NB4 (cell line): ENCODE measurements around the gene CACNA2D3.

ENCODE experiments used
- DNase-seq: peaks from one replicate; pipeline ENCODE4 v3.0.0; 2010; ENCODE audit warnings: low read depth
- H3K4me3 ChIP-seq: one replicate; pipeline ENCODE4 v1.5.1; 2011; ENCODE audit warnings: mild to moderate bottlenecking, low read depth, low read length, moderate library complexity
- CTCF ChIP-seq: IDR thresholded peaks from one replicate; pipeline ENCODE4 v1.5.1; 2012; ENCODE audit warnings: low read depth, low read length
- MAX ChIP-seq: IDR thresholded peaks from 2 replicates; pipeline ENCODE4 v1.6.1; 2011; ENCODE audit warnings: low read depth, low read length
- MYC ChIP-seq: IDR thresholded peaks from 2 replicates; pipeline ENCODE4 v1.6.1; 2011; ENCODE audit warnings: low read depth, low read length
- POLR2A ChIP-seq: IDR thresholded peaks from 2 replicates; pipeline ENCODE4 v1.6.1; 2011; ENCODE audit warnings: mild to moderate bottlenecking; ENCODE audit not compliant: insufficient read length; ENCODE audit errors: extremely low read depth

CACNA2D3 gene

GRCh38 chr3:54771050-54771449 lies 648.7 kb downstream of the CACNA2D3 start:
- TF ChIP-seq MYC (no peak), POLR2A (no peak), MAX (no peak), CTCF (no peak)
- H3K4me3 ChIP-seq: no peak overlapping the region
- no peak for DNase-seq

- H3K4me3 ChIP-seq: no peak overlapping the region
- no peak for DNase-seq
- TF ChIP-seq CTCF (no peak), MYC (no peak), POLR2A (no peak), MAX (no peak)
Measured at GRCh38 chr3:54772051-54772450, 649.7 kb downstream of the CACNA2D3 start.

- DNase-seq: no peak
Measured at GRCh38 chr3:54772746-54773145, 650.4 kb downstream of the CACNA2D3 start.

GRCh38 chr3:54773271-54773670 lies 650.9 kb downstream of the CACNA2D3 start:
- no peak for DNase-seq
- no peak for TF ChIP-seq POLR2A
- TF ChIP-seq CTCF: no peak
- no peak for TF ChIP-seq MYC
- no peak for TF ChIP-seq MAX
- no peak overlapping the region for H3K4me3 ChIP-seq

More at GRCh38 chr3:54772746-54773145, 650.4 kb downstream of the CACNA2D3 start:
- no peak for TF ChIP-seq POLR2A
- no peak for TF ChIP-seq MYC
- no peak for TF ChIP-seq CTCF
- TF ChIP-seq MAX: no peak
- no peak overlapping the region for H3K4me3 ChIP-seq

- DNase-seq: no peak
- TF ChIP-seq POLR2A (no peak), CTCF (no peak), MYC (no peak), MAX (no peak)
- no peak overlapping the region for H3K4me3 ChIP-seq
Measured at GRCh38 chr3:54776601-54777000, 654.2 kb downstream of the CACNA2D3 start.

- no peak overlapping the region for H3K4me3 ChIP-seq
- TF ChIP-seq MAX (no peak), CTCF (no peak), MYC (no peak), POLR2A (no peak)
Measured at GRCh38 chr3:54777141-54777540, 654.8 kb downstream of the CACNA2D3 start.

More at GRCh38 chr3:54777141-54777540, 654.8 kb downstream of the CACNA2D3 start:
- DNase-seq: no peak
